Fibroblast of skin of scalp (primary cell): ENCODE data around the gene CFAP161.
A peak's percentile ranks its signal among the peaks of the same experiment; 100 is the strongest.
"Not testable (repeated sequence)": the region's sequence is repeated elsewhere in the genome, so short reads cannot be mapped to it uniquely, and the experiment has no call there.

Source experiments
- DNase-seq: peaks from one replicate; pipeline ENCODE4 v3.0.0-alpha.2; 2013

CFAP161 gene

DNA sequence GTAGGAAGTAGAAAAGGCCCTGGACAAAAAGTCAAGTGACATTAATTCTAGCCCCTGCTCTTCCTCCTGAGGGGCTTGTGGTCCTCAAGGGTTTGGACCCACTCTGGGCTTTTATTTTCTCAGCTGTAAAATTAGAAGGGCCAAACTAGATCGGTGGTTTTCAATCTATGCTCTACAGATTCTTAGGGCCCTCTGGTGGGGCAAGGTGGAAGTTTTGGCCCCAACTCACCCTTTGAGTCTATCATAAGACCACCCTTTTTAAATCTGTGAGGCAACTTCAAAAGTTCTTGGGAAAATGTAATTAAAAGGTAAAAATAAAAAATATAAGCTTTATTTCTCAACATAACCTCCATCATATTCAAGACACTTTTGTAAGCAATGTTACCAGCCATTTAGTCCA, 25.6 kb upstream of the CFAP161 start:
- DNase-seq: no peak

DNA sequence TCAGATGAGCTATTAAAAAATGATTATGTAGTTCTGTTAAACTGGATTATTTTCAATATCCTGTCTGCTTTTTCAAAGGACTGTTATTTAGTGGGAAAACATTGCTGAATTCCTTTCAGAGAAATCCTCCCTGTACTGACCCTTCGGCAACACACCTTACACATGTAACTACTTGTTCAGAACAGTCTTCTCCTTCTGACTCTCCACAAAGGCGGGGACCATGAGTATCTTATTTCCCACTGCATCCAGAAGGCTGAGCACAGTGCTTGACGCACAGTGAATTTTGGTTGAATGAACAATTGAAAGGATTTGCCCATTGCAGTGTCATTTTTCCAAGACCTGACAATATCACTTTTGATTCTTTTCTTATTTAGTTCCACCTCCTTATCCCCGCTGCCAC, 23.1 kb upstream of the CFAP161 start:
- DNase-seq: no peak

GRCh38 chr15:81111510-81112470, 22.3 kb upstream of the CFAP161 start:
- no peak for DNase-seq

- DNase-seq: no peak
These were observed 20.8 kb upstream of the CFAP161 start for GRCh38 chr15:81113204-81113657.

GRCh38 chr15:81113861-81114291, 20.2 kb upstream of the CFAP161 start:
- peak; percentile 81 for DNase-seq

DNA sequence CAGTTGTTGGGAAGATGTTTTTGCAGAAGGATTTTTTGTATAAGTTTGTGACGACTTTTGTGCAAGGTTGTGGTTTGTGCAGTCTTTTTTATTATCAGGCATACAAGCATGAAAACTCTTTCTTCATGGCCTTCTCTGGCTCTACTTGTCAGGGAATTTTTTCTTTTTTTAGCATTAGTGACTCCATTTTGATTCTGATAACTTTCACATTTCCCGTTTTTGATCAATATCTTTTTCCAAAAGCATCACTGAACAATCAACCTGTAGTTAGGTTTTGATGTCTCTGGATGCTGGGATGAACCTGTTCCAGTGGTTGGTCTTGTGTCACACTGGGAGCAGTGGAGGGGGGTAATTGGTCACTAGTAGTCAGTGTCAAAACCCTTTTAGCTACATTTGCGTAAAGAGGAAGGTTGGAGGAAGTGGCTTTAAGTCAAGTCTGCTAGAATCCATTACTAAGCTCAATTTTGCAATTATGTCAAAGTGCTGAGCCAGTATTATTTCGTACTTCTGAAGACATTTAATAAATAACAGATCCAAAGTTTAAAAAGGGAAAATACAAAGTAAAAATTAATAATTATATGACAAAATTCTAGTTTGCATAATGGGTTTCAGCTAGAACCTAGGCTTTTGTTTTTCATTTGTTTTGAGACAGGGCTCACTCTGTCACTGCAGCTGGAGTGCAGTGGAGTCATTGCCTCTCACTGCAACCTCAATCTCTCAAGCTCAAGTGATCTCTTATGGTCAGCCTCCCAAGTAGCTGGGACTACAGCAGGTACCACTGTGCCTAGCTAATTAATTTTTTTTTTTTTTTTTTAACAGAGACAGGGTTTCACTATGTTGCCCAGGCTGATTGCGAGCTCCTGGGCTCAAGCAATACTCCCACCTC, 18.8 kb upstream of the CFAP161 start:
- no peak for DNase-seq

DNA sequence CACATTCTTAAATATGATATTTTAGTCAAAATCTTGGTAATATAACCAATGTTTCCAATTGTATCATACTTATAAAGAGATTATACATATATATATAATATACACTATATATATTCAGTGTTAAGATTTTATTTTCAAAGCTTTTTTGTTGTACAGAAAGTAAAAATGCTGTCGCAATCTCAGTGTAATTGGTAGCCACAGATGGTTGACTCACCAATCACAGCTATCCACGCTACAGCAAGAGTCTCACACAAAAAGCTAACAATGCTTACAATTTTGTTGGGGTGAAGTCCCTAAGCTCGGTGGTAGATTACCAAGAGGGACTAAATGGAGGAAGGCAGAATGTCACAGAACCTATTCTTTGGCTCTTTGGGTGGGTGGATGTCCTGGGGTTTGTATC, 16.9 kb upstream of the CFAP161 start:
- DNase-seq: peak; percentile 64

- DNase-seq: no peak
These were observed 16.5 kb upstream of the CFAP161 start for GRCh38 chr15:81117581-81117980.

DNA sequence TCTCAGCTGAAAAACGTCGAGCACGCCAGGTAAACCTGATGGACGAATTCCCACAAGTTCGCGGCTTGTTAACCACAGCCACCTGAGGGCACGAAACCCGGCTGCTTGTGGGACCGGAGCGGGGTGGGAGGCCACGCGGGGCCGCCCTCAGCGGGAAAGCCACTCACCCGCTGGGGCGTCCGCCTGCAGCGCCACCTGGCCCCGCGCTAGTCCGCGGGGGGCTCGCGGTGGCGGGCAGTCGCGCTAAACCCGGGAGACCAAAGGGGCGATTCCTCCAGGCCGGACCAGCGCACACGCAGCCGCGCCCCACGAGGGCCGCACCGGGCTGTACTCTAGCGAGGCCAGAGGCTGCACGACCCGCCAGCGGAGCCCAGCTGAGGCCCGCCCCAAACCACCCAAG, 15.7 kb upstream of the CFAP161 start:
- no peak for DNase-seq

- DNase-seq: no peak
These were observed 14.0 kb upstream of the CFAP161 start for GRCh38 chr15:81120069-81120468.

DNA sequence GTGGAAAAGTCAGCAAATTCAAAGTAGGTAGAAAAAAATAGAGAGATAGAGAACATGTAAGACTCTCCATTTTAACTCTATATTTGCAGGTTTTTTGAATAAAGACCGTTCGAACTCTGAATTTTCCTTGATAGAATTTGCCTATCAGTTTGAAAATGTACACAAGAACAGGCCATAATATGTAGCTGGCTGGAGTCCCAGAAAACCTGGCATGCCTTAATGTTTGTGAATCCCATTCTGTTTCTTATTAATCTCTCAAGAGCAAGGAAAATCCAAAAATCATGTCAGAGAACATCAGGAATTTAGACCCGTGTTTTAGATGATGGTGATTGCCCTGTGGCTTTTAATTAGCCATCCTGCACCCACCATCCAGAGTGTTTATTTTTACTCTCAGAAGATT, 7.2 kb upstream of the CFAP161 start:
- peak; percentile 43 for DNase-seq

- not testable (repeated sequence) for DNase-seq
These were observed 7.4 kb downstream of the CFAP161 start for GRCh38 chr15:81141478-81141877.

- DNase-seq: peak; percentile 39
These were observed 11.9 kb downstream of the CFAP161 start for GRCh38 chr15:81146006-81146405.

GRCh38 chr15:81146466-81146865, 12.4 kb downstream of the CFAP161 start:
- peak; percentile 27 for DNase-seq

- no peak for DNase-seq
These were observed 17.3 kb downstream of the CFAP161 start for GRCh38 chr15:81151389-81151788.

GRCh38 chr15:81152339-81152738, 18.3 kb downstream of the CFAP161 start:
- no peak for DNase-seq

DNA sequence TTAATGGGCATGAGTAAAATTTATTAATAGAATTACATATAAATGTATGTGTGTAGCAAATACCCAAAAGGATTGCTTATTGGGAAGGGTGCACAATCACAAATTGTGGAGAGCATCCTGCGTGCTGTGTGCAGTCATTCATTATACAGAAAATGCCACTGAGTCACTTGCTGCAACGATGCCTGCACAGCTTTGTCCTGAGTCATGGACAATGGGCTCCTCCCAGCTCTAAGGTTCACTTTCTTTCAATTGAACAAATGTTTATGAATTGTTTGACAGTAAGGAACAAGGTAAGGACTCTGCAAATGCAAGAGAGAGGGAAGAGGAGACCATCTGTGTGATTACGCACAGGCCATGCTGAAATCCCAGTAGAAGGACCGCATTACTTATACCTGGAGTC, 18.7 kb downstream of the CFAP161 start:
- DNase-seq: no peak

- DNase-seq: peak; percentile 62
These were observed 21.5 kb downstream of the CFAP161 start for GRCh38 chr15:81155375-81156218.

- no peak for DNase-seq
These were observed 22.3 kb downstream of the CFAP161 start for GRCh38 chr15:81156324-81156723.

GRCh38 chr15:81157195-81157938, 23.3 kb downstream of the CFAP161 start:
- DNase-seq: peak; percentile 21

- no peak for DNase-seq
These were observed 23.8 kb downstream of the CFAP161 start for GRCh38 chr15:81157939-81158223.

GRCh38 chr15:81158561-81158960, 24.5 kb downstream of the CFAP161 start:
- not testable (repeated sequence) for DNase-seq
